DOHH2 (cell line): Measurements from ENCODE around the gene AKT1S1.

Experiments
- H3F3A ChIP-seq: fragments of 200-600 bp; sonication (generic), shearing (Covaris generic); 2 replicates; pipeline ENCODE4 v1.6.0; 2016; ENCODE audit warnings: antibody characterized with exemption, mild to moderate bottlenecking; ENCODE audit not compliant: control insufficient read depth, insufficient read depth
- H3K27ac ChIP-seq: fragments of 200-600 bp; sonication (generic); 2 replicates; pipeline ENCODE4 v1.5.1; 2014; ENCODE audit warnings: low read depth, mild to moderate bottlenecking, low read length, moderate library complexity
- H3K27me3 ChIP-seq: fragments of 200-600 bp; sonication (generic); 2 replicates; pipeline ENCODE4 v1.6.1; 2014; ENCODE audit warnings: mild to moderate bottlenecking, low read length, mixed read lengths; ENCODE audit not compliant: control insufficient read depth
- H3K36me3 ChIP-seq: fragments of 200-600 bp; sonication (generic); 2 replicates; pipeline ENCODE4 v1.6.1; 2014; ENCODE audit warnings: mild to moderate bottlenecking, low read length, moderate library complexity, mixed read lengths; ENCODE audit not compliant: control insufficient read depth
- H3K4me1 ChIP-seq: fragments of 200-600 bp; sonication (generic); 2 replicates; pipeline ENCODE4 v1.6.1; 2014; ENCODE audit warnings: mild to moderate bottlenecking, low read length, mixed read lengths; ENCODE audit not compliant: control insufficient read depth
- H3K4me2 ChIP-seq: fragments of 200-600 bp; sonication (generic); 2 replicates; pipeline ENCODE4 v1.6.0; 2014; ENCODE audit warnings: mild to moderate bottlenecking, low read length, moderate library complexity
- H3K4me3 ChIP-seq: fragments of 200-600 bp; sonication (generic); 2 replicates; pipeline ENCODE4 v1.5.1; 2014; ENCODE audit warnings: mild to moderate bottlenecking, low read length, mixed read lengths
- H3K79me2 ChIP-seq: fragments of 200-600 bp; sonication (generic); 2 replicates; pipeline ENCODE4 v1.6.1; 2014; ENCODE audit warnings: mild to moderate bottlenecking, low read length, mixed read lengths; ENCODE audit not compliant: control insufficient read depth
- H3K9me2 ChIP-seq: fragments of 200-600 bp; sonication (generic); replicated peaks from 2 replicates; pipeline ENCODE4 v1.6.1; 2014; ENCODE audit warnings: mild to moderate bottlenecking, low read length, mixed read lengths; ENCODE audit not compliant: control insufficient read depth
- H3K9me3 ChIP-seq: fragments of 200-600 bp; sonication (generic); 2 replicates; pipeline ENCODE4 v1.6.1; 2014; ENCODE audit warnings: antibody characterized with exemption, low read length, mixed read lengths; ENCODE audit not compliant: control insufficient read depth, insufficient read depth
- H4K20me1 ChIP-seq: fragments of 200-600 bp; sonication (generic); 2 replicates; pipeline ENCODE4 v1.6.0; 2014; ENCODE audit warnings: low read depth, mild to moderate bottlenecking, antibody characterized with exemption, low read length, moderate library complexity; ENCODE audit not compliant: control insufficient read depth, insufficient read depth
- CTCF ChIP-seq: fragments of 200-600 bp; sonication (generic); IDR thresholded peaks from one replicate; pipeline ENCODE4 v1.5.1; 2014; ENCODE audit warnings: antibody characterized with exemption, mild to moderate bottlenecking, low read depth, low read length; ENCODE audit not compliant: poor library complexity, severe bottlenecking
- EZH2phosphoT487 ChIP-seq: fragments of 200-600 bp; sonication (generic); IDR thresholded peaks from 2 replicates; pipeline ENCODE4 v1.6.1; 2017; ENCODE audit warnings: borderline replicate concordance, mild to moderate bottlenecking, antibody characterized with exemption, low read length, moderate library complexity, mixed read lengths

The AKT1S1 gene

GRCh38 chr19:49861107-49861506 lies 16.0 kb downstream of the AKT1S1 start:
- TF ChIP-seq EZH2phosphoT487 (no peak), CTCF (no peak)
- H3K79me2 ChIP-seq: peaks cover 35% of the 10 kb centered on the region
- H4K20me1 ChIP-seq: 0 out of 2 replicates have a peak, but pooled peaks cover 6% of the 10 kb centered on the region
- no peaks in the 10 kb centered on the region for H3F3A ChIP-seq
- H3K4me1 ChIP-seq: peaks cover 14% of the 10 kb centered on the region
- no peaks in the 10 kb centered on the region for H3K27me3 ChIP-seq
- no peak overlapping the region for H3K4me2 ChIP-seq
- no peak overlapping the region for H3K27ac ChIP-seq
- no peaks in the 10 kb centered on the region for H3K9me2 ChIP-seq
- H3K36me3 ChIP-seq: peaks cover 83% of the 10 kb centered on the region
- H3K4me3 ChIP-seq: no peak overlapping the region
- no peaks in the 10 kb centered on the region for H3K9me3 ChIP-seq

- H3K4me3 ChIP-seq: no peak overlapping the region
- H3K4me1 ChIP-seq: peaks cover 8% of the 10 kb centered on the region
- no peak for TF ChIP-seq EZH2phosphoT487
- peaks cover 29% of the 10 kb centered on the region for H3K79me2 ChIP-seq
- H3K4me2 ChIP-seq: no peak overlapping the region
- no peaks in the 10 kb centered on the region for H3K27me3 ChIP-seq
- H4K20me1 ChIP-seq: 0 out of 2 replicates have a peak, but pooled peaks cover 5% of the 10 kb centered on the region
- H3K9me3 ChIP-seq: no peaks in the 10 kb centered on the region
- H3K27ac ChIP-seq: no peak overlapping the region
- H3K36me3 ChIP-seq: peaks cover 88% of the 10 kb centered on the region
- no peaks in the 10 kb centered on the region for H3F3A ChIP-seq
- no peaks in the 10 kb centered on the region for H3K9me2 ChIP-seq
Measured at GRCh38 chr19:49860336-49861102, 16.6 kb downstream of the AKT1S1 start.

- TF ChIP-seq CTCF (no peak), EZH2phosphoT487 (no peak)
- Histone ChIP-seq H3K79me2 (peaks cover 25% of the 10 kb centered on the region), H3F3A (no peaks in the 10 kb centered on the region), H3K4me1 (peaks cover 1% of the 10 kb centered on the region), H3K27ac (no peak overlapping the region), H3K27me3 (no peaks in the 10 kb centered on the region), H3K9me2 (no peaks in the 10 kb centered on the region), H3K4me2 (no peak overlapping the region), H4K20me1 (0 out of 2 replicates have a peak, but pooled peaks cover 5% of the 10 kb centered on the region), H3K9me3 (no peaks in the 10 kb centered on the region), H3K36me3 (peaks cover 90% of the 10 kb centered on the region), H3K4me3 (no peak overlapping the region)
Measured at GRCh38 chr19:49859682-49860335, 17.3 kb downstream of the AKT1S1 start.
